ENCODE data around the gene ARAP1.

Gene ARAP1

GRCh38 chr11:72779495-72780128, 27.4 kb upstream of the ARAP1 start:
- no peak for DNase-seq

- DNase-seq: no peak
Observed at GRCh38 chr11:72778535-72779494, 26.6 kb upstream of the ARAP1 start.

DNA sequence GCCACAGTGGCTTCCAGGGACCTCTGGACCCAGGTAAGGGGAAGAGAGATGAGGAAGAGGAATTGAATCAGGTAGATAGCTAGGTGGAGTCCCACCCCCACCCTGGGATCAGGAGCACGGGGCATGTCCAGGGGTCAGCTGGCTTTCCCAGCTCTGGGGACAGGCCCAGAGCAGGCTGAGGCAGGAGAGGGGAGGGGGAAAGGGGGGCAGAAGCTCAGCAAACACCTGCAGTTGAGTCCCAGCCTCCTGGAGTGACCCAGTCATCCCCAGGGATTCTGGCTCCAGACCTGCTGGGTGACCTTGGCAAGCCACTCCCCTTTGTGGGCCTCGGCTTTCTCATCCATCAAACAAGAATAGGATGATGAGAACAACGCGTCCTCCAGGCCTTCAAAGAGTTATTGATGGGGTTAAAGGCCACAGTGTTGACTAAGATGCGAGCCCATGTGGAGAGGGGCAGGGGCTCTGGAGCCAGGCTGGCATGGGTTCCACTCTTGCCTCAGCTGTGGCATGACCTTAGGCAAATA, 25.6 kb upstream of the ARAP1 start:
- no peak for DNase-seq

GRCh38 chr11:72776844-72777754, 24.9 kb upstream of the ARAP1 start:
- DNase-seq: no peak

GRCh38 chr11:72776117-72776843, 24.1 kb upstream of the ARAP1 start:
- DNase-seq: no peak

GRCh38 chr11:72775288-72776110, 23.3 kb upstream of the ARAP1 start:
- DNase-seq: no peak

- no peak for DNase-seq
Observed at GRCh38 chr11:72774499-72774898, 22.3 kb upstream of the ARAP1 start.

DNA sequence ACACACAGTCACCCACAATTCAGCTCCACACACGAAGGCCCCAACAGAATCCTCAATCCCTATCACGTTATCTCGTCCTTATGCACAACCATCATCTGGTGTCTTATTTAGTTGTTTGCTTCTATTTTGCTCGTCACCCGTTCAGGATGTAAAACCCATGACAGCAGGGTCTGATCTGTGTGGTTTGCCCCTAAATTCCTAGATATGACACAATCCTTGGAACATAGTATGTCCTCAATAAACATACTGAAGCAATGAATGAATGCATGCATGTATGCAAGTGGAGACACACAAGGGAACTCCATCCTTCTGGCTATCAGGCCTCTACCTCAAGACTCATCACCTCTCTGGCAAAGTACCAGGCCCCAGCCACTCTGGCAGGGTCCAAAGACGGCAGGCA, 21.5 kb upstream of the ARAP1 start:
- DNase-seq: no peak

GRCh38 chr11:72773291-72773690, 21.1 kb upstream of the ARAP1 start:
- DNase-seq: peak; percentile 26

DNA sequence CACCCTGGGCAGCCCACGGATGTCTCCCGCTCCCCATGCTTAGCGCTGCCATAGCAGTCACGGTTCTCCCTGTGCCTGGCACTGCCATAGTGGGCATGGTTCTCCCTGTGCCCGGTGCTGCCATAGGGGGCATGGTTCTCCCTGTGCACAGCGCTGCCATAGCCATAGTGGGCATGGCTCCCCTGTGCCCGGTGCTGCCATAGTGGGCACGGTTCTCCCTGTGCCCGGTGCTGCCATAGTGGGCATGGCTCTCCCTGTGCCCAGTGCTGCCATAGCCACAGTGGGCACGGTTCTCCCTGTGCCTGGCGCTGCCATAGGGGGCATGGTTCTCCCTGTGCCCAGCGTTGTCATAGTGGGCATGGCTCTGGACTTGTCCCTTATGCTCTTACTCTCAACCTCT, 19.9 kb upstream of the ARAP1 start:
- DNase-seq: no peak

GRCh38 chr11:72771507-72771906, 19.3 kb upstream of the ARAP1 start:
- DNase-seq: no peak

DNA sequence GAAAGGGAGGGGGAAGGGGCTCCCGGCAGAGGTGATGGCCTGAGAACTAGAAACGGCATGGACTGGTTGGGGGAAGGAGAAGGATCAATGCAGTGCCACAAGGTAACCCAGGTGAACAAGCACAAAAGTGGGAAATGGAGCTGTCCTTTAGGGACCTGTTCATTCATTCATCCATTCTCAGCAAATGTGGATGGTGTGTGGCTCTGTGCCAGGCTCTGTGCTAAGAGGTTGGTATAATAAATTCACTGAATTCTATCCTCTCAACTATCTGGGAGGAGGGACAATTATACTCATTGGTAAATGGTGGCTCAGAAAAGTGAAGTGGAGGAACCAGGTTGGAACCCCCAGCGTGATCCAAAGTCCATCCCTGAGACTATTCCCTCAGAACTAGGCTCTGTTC, 18.6 kb upstream of the ARAP1 start:
- DNase-seq: peak; percentile 68

GRCh38 chr11:72769680-72770079, 17.5 kb upstream of the ARAP1 start:
- DNase-seq: no peak

DNA sequence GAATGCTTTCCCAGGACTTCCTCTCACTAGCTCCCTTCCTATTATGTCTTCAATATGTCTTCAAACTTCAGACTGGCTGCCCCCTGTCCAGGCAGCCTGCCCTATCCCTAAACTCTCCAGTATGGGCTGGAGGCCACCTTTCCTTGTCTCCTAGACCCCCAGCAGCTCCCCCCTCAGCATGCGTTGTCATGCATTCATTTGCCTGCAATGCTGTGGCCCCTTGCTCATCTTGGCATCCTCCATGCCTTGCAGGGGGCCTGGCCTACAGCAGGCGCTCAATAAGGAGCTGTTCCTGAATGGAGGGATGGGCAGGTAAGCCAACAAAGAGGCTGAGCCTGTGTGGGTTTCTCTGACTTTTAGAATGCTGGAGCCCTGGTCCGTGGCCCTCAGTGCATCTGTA, 16.4 kb upstream of the ARAP1 start:
- no peak for DNase-seq

GRCh38 chr11:72767203-72768062, 15.2 kb upstream of the ARAP1 start:
- DNase-seq: no peak

- DNase-seq: no peak
Observed at GRCh38 chr11:72766152-72766902, 14.1 kb upstream of the ARAP1 start.

GRCh38 chr11:72764503-72764902, 12.3 kb upstream of the ARAP1 start:
- DNase-seq: peak; percentile 90

DNA sequence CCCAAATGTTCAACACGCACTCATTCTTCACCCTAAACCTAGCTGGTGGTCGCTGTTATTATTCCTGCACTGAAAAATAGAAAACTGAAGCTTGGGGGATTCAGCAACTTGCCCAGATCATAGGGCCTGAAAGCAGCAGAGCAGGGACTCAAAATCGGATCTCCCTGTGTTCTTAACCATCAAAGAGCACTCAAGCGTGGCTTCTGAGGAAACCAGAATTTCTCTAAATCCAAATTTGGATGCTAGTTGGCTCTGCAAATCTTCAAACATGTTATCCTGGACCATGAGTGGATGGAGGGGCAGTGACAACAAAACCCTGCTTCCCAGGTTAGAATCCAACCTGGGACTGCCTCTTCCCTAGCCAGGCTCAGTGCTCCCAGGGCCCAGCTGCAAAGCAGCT, 11.6 kb upstream of the ARAP1 start:
- DNase-seq: no peak

DNA sequence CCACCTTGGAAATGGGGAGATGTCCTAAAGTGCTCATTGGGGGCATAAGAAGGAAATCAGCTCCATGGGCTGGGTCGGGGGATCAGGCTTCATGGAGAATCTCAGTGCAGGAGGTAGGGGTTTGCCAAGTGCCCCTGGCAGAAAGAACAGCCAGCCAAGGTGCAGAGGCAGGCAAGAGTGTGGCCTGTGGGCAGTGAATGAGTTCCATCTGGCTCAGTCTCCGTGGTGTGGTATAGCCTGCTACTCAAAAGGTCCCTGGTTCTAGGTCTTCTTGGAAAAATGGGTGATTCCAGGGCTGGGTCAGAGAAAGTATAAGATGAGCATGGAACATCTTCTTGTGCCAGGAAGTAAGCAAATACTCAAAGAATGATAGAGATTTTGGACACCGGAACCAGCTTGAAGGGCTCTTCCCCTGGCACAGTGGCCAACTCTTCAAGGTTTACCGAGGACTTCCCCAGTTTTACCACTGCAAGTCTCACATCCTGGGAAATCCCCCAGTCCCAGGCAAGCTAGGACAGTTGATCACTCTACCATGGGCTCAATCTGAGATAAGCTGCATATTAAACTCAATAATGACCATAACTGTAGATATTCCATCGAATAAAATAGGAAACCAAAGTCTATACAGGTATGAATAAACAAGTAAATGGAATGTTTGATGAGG, 10.6 kb upstream of the ARAP1 start:
- no peak for DNase-seq
